GM12892 (cell line): ENCODE measurements around the gene KNL1.
A peak's percentile ranks its signal among the peaks of the same experiment; 100 is the strongest.

ENCODE experiments used
- POLR2A ChIP-seq: IDR thresholded peaks from 2 replicates; pipeline ENCODE4 v1.6.1; 2011; ENCODE audit warnings: low read depth, low read length, control low read depth
- POLR2AphosphoS5 ChIP-seq: IDR thresholded peaks from 2 replicates; pipeline ENCODE4 v1.6.1; 2011; ENCODE audit warnings: low read depth, low read length, control low read depth
- TAF1 ChIP-seq: IDR thresholded peaks from 2 replicates; pipeline ENCODE4 v1.6.1; 2011; ENCODE audit warnings: low read depth, mild to moderate bottlenecking, control low read depth, low read length, borderline replicate concordance

DNA sequence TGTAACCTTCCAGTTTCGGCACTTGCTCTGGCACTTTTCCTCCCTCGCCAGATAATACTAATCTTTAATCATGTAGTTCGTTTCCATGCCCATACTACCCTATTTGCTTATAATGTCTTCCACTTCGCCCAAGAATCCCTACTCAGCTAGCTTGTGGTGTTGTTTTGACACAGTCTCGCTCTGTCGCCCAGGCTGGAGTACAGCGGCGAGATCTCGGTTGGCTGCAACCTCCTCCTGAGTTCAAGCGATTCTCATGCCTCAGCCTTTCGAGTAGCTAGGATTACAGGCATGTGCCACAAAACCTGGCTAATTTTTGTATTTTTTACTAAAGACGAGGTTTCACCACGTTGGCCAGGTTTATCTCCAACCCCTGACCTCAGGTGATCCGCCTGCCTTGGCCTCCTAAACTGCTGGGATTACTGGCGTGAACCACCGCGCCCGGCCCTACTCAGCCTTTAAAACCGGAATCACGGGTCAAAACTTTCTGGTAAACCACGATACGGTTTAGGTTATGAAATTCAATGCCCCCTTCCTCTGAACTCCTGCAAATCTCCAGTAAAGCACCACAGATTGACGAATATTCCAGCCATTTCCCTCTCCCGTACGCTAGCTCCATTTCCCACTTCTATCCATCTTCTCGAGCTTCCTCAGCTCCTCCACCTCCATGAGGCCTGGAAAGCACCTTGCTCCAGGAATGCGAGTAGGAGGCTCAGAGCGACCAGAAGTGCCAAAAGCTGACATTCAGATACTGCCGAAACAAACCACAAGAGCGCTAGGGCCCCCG, 100.0 kb downstream of the KNL1 start:
- no peak for TF ChIP-seq POLR2AphosphoS5
- no peak for TF ChIP-seq POLR2A
- 0 out of 2 replicates have a peak, but pooled peaks have one; percentile 15 for TF ChIP-seq TAF1
